ENCODE data around the gene TSEN2. TPM values are rescaled to one million over a fixed set of nuclear protein-coding genes. Genes with fewer than 3 reads are reported as not detected.
A peak's percentile ranks its signal among the peaks of the same experiment; 100 is the strongest.

The TSEN2 gene
- polyA plus RNA-seq, 2 of the 4 experiments (the other 2 are of a cell fraction): 24.9 to 33.1 TPM

DNA sequence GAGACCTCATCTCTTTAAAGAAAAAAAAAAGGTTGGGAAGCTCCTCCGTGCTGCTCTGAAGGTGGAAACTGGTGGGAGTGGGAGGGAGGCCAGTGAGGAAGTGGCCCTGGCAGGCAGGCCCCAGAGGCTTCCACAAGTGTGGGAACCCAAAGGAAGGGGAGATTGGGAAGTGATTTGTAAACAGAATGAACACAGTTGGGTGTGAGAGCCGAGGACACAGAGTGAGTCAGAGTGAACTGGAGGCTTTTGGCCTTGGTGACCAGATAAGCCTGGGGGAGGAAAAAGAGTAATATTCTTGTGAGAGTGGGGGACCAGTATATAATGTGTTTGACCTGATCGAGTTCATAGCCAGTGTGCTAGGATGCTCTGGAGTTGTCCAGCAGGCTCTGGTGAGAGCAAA is 95.6 kb downstream of the TSEN2 start:
- no peak overlapping the region for H3K4me3 ChIP-seq
- H3K4me2 ChIP-seq: no peak overlapping the region
- H3K4me1 ChIP-seq: peaks cover 4% of the 10 kb centered on the region; the same call in 1 of the 3 replicates
- H3K9me3 ChIP-seq: no peaks in the 10 kb centered on the region
- 56% methylated on average over 3 of the region's 3 CpGs for WGBS (ENCODE audit: missing lambda C conversion rate)
- ChIA-PET POLR2A (no interaction called here), CTCF (no interaction called here)
- DNase-seq (ENCODE audit: low read depth in 1 of 2, low spot score in 1 of 2): no peak
- no peak overlapping the region for H3K27ac ChIP-seq
- no peak for FAIRE-seq
- peak; percentile 17 to 32; a peak in 3 of 6 replicates for ATAC-seq
- TF ChIP-seq, protein P1, sequence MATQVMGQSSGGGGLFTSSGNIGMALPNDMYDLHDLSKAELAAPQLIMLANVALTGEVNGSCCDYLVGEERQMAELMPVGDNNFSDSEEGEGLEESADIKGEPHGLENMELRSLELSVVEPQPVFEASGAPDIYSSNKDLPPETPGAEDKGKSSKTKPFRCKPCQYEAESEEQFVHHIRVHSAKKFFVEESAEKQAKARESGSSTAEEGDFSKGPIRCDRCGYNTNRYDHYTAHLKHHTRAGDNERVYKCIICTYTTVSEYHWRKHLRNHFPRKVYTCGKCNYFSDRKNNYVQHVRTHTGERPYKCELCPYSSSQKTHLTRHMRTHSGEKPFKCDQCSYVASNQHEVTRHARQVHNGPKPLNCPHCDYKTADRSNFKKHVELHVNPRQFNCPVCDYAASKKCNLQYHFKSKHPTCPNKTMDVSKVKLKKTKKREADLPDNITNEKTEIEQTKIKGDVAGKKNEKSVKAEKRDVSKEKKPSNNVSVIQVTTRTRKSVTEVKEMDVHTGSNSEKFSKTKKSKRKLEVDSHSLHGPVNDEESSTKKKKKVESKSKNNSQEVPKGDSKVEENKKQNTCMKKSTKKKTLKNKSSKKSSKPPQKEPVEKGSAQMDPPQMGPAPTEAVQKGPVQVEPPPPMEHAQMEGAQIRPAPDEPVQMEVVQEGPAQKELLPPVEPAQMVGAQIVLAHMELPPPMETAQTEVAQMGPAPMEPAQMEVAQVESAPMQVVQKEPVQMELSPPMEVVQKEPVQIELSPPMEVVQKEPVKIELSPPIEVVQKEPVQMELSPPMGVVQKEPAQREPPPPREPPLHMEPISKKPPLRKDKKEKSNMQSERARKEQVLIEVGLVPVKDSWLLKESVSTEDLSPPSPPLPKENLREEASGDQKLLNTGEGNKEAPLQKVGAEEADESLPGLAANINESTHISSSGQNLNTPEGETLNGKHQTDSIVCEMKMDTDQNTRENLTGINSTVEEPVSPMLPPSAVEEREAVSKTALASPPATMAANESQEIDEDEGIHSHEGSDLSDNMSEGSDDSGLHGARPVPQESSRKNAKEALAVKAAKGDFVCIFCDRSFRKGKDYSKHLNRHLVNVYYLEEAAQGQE (IDR thresholded peaks at IDR 0.05): no peak
- TF ChIP-seq FOSB (CRISPR knock-in tag; IDR thresholded peaks at IDR 0.05) (no peak), RNF2 (IDR thresholded peaks at IDR 0.05; ENCODE audit: borderline replicate concordance, low read depth) (no peak), HOXB5 (CRISPR knock-in tag; IDR thresholded peaks at IDR 0.05) (no peak)

- ATAC-seq: no peak
- Histone ChIP-seq H3K27ac (no peak overlapping the region), H3K4me1 (peaks cover 4% of the 10 kb centered on the region; the same call in 1 of the 3 replicates), H3K4me2 (no peak overlapping the region), H3K9me3 (no peaks in the 10 kb centered on the region), H3K4me3 (no peak overlapping the region)
- WGBS (ENCODE audit: missing lambda C conversion rate): 89% methylated on average over 4 of the region's 4 CpGs
- TF ChIP-seq RARB (CRISPR knock-in tag; IDR thresholded peaks at IDR 0.05): no peak
- TF ChIP-seq MAFK (IDR thresholded peaks at IDR 0.05; ENCODE audit: partially characterized antibody): no peak
- no peak for TF ChIP-seq HEYL (CRISPR knock-in tag; IDR thresholded peaks at IDR 0.05)
- TF ChIP-seq BHLHE40 (IDR thresholded peaks at IDR 0.05; ENCODE audit: low read depth, low read length): no peak
- no peak for TF ChIP-seq EP300 (IDR thresholded peaks at IDR 0.05)
- TF ChIP-seq BCL3 (IDR thresholded peaks at IDR 0.05): no peak
- no peak for TF ChIP-seq PHF8 (IDR thresholded peaks at IDR 0.05; ENCODE audit: borderline replicate concordance, low read depth)
- TF ChIP-seq TP53 (CRISPR knock-in tag; IDR thresholded peaks at IDR 0.05): no peak
- no peak for TF ChIP-seq JUNB (IDR thresholded peaks at IDR 0.05)
- no peak for TF ChIP-seq CEBPB (IDR thresholded peaks at IDR 0.05)
- no peak for TF ChIP-seq HDAC2 (IDR thresholded peaks at IDR 0.05)
- no peak for DNase-seq (ENCODE audit: low read depth in 1 of 2, low spot score in 1 of 2)
- no peak for FAIRE-seq
- CTCF ChIA-PET: interaction anchor here (1.0 to 1.2 kb wide), 3 partner anchors 11 to 17 kb away, joined by 3 to 6 read pairs (median 3); no protein-coding TSS in a partner anchor
- POLR2A ChIA-PET: no interaction called here
Observed at GRCh38 chr3:12582730-12583129, 98.5 kb downstream of the TSEN2 start.

Small RNA genes within 50 kb of the gene (small RNA-seq; reads per million reads assigned to genes)
- gene RF00017: 0 reads per million in 6 experiments
- 0 reads per million in 6 experiments for gene RNA5SP123
- 0 reads per million in 6 experiments for gene RNU6-377P

Other genes with a start within 250 kb of the TSEN2 start
- 43.1 and 51.0 TPM in 2 replicates for gene PPARG, start 195.4 kb upstream of the TSEN2 start, polyA plus RNA-seq (2011; rRNA removed)
- 34.6 to 38.9 TPM (median 35.2 TPM) in 3 replicates for gene PPARG, start 195.4 kb upstream of the TSEN2 start, polyA plus RNA-seq (2017; fragmentation: RNase III; extraction: RNeasy Plus Mini Kit Qiagen cat#74134 plus additional on column Dnase treatment)
- gene MKRN2OS, start 61.0 kb downstream of the TSEN2 start, polyA plus RNA-seq (2011; rRNA removed): not detected in 2 replicates
- gene MKRN2OS, start 61.0 kb downstream of the TSEN2 start, polyA plus RNA-seq (2017; fragmentation: RNase III; extraction: RNeasy Plus Mini Kit Qiagen cat#74134 plus additional on column Dnase treatment): not detected in 3 replicates
- gene MKRN2, start 72.6 kb downstream of the TSEN2 start, polyA plus RNA-seq (2011; rRNA removed): 34.3 and 35.3 TPM in 2 replicates
- 19.0 to 21.1 TPM (median 21.0 TPM) in 3 replicates for gene MKRN2, start 72.6 kb downstream of the TSEN2 start, polyA plus RNA-seq (2017; fragmentation: RNase III; extraction: RNeasy Plus Mini Kit Qiagen cat#74134 plus additional on column Dnase treatment)
- 94.6 and 109 TPM in 2 replicates for gene RAF1, start 179.6 kb downstream of the TSEN2 start, polyA plus RNA-seq (2011; rRNA removed)
- gene RAF1, start 179.6 kb downstream of the TSEN2 start, polyA plus RNA-seq (2017; fragmentation: RNase III; extraction: RNeasy Plus Mini Kit Qiagen cat#74134 plus additional on column Dnase treatment): 54.2 to 57.0 TPM (median 56.2 TPM) in 3 replicates